Glutamatergic neuron (in vitro differentiated cells): ENCODE measurements around the gene PLEKHN1. TPM values are rescaled to one million over a fixed set of nuclear protein-coding genes. Genes with fewer than 3 reads are reported as not detected.

Source experiments
- DNase-seq: peaks from one replicate; pipeline ENCODE4 v3.0.0; 2022
- H3K27ac Mint-ChIP-seq: one replicate; pipeline ENCODE4 v1.8.0; 2020; ENCODE audit warnings: mild to moderate bottlenecking, mixed read lengths, inconsistent platforms; ENCODE audit not compliant: unreplicated experiment
- H3K27me3 Mint-ChIP-seq: one replicate; pipeline ENCODE4 v1.8.0; 2020; ENCODE audit warnings: mild to moderate bottlenecking, moderate library complexity, mixed read lengths, inconsistent platforms; ENCODE audit not compliant: unreplicated experiment
- H3K36me3 Mint-ChIP-seq: one replicate; pipeline ENCODE4 v1.8.0; 2020; ENCODE audit warnings: mild to moderate bottlenecking, mixed read lengths, inconsistent platforms; ENCODE audit not compliant: unreplicated experiment
- H3K4me1 Mint-ChIP-seq: one replicate; pipeline ENCODE4 v1.8.0; 2020; ENCODE audit warnings: mild to moderate bottlenecking, low read depth, mixed read lengths, inconsistent platforms; ENCODE audit not compliant: unreplicated experiment
- H3K4me3 Mint-ChIP-seq: one replicate; pipeline ENCODE4 v1.8.0; 2020; ENCODE audit warnings: mild to moderate bottlenecking, mixed read lengths, inconsistent platforms; ENCODE audit not compliant: unreplicated experiment
- H3K9me3 Mint-ChIP-seq: one replicate; pipeline ENCODE4 v1.8.0; 2020; ENCODE audit warnings: mild to moderate bottlenecking, moderate library complexity, mixed read lengths, inconsistent platforms; ENCODE audit not compliant: unreplicated experiment
- CTCF ChIP-seq: fragments of 200-600 bp; sonication (generic); IDR thresholded peaks from one replicate; pipeline ENCODE4 v1.5.0; 2021; ENCODE audit not compliant: partially characterized antibody, unreplicated experiment
- total RNA-seq: library from RNA; stranded (reverse); fragmentation: NEBNext Ultra II Directional; extraction: Animal tissue kit (Norgen Biotek cat#: 25700); gene quantifications from one replicate; pipeline ENCODE4 v1.2.1, GENCODE V29; 2021; ENCODE audit not compliant: unreplicated experiment

The PLEKHN1 gene
- total RNA-seq, 1 donor from 2014 or later = 0.29 TPM

DNA sequence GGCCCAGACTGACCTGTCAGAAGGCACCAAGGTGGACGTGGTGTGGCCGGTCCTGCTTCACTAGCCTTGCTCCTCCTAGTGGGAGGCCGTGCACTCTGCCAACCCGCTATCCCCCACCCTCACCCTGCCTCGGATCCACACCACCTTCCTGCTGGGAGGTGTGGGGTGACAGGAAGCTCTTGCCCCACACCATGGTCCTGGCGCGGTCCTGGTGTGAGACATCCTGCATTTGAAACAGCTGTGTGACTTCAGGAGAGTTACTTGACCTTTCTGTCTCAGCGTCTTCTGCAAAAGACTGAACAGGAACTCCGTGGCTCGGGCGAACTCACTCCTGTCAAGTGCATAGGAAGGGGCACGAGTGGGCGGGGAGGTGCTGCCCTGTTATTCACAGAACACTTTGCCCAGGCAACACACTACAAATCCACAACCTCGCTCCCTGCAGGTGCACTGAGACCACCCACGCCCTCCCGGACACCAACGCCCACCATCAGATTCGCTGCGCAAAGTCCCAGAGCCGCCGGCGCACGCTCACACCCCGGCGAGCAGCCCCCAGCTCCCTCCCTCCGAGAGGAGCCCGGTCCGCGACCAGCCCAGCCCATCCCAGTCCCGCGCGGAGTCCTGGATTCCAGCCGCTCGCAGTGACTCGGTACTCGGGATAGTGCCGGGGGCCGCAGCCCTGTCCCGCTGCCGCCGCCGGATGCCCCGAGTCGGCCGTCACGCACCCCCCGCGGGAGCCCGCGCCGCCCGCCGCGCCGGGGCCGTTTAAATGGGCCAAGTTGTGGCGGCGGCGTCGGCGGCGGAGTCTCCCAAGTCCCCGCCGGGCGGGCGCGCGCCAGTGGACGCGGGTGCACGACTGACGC is 42.9 kb upstream of the PLEKHN1 start, which contains the start of gene SAMD11:
Gene SAMD11, plus strand, starts transcription at position 793 of the 860 bp plus-strand sequence. CDS start 509 bp downstream, outside the sequence.
- H3K27ac Mint-ChIP-seq = peak within 1 kb of the TSS; percentile 55
- peaks cover 17% of the 10 kb centered on the region for H3K4me1 Mint-ChIP-seq
- peaks cover 24% of the 10 kb centered on the region for H3K27me3 Mint-ChIP-seq

DNA sequence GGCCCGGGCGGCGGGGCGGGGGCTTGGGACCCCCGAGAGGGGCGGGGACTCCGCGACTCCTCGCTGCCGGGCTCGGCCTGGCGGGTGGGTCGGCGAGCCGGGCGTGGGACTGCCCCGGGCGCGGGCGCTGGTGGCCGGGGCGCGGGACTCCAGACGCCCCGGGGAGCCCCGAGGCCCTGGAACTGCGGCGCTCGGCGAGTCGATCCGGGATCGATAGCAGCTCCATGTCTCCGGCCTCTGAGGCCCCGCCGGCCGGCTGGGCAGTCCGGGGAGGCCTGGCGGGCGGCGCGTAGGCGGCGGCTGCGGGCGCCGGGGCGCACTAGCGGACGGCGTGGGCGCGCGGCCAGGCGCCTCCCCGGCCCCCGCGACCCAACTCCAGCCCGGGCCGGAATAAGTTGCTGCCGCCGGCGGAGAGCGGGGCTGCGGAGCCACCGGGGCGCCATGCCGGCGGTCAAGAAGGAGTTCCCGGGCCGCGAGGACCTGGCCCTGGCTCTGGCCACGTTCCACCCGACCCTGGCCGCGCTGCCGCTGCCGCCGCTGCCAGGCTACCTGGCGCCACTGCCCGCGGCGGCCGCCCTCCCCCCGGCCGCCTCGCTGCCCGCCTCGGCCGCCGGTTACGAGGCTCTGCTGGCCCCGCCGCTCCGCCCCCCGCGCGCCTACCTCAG is 42.2 kb upstream of the PLEKHN1 start:
- Mint-ChIP-seq H3K27ac (no peak overlapping the region), H3K36me3 (peaks cover 3% of the 10 kb centered on the region), H3K9me3 (peaks cover 13% of the 10 kb centered on the region), H3K4me3 (no peak overlapping the region), H3K27me3 (peaks cover 21% of the 10 kb centered on the region), H3K4me1 (peaks cover 20% of the 10 kb centered on the region)
- DNase-seq = no peak
- no peak for TF ChIP-seq CTCF

More for the DNA sequence above, 42.9 kb upstream of the PLEKHN1 start, which contains the start of gene SAMD11:
- Mint-ChIP-seq H3K4me3 (peak within 1 kb of the TSS; percentile 86), H3K9me3 (peaks cover 13% of the 10 kb centered on the region), H3K36me3 (peaks cover 3% of the 10 kb centered on the region)
- no peak for TF ChIP-seq CTCF
- peak; percentile 91 for DNase-seq

GRCh38 chr1:924656-925560 is 41.4 kb upstream of the PLEKHN1 start:
- Mint-ChIP-seq H3K27ac (no peak overlapping the region), H3K27me3 (peaks cover 21% of the 10 kb centered on the region), H3K36me3 (peaks cover 3% of the 10 kb centered on the region), H3K9me3 (peaks cover 13% of the 10 kb centered on the region), H3K4me1 (peaks cover 24% of the 10 kb centered on the region), H3K4me3 (peak overlapping the region; percentile 59)
- peak; percentile 71 for DNase-seq
- TF ChIP-seq CTCF = no peak

- H3K4me1 Mint-ChIP-seq = peaks cover 18% of the 10 kb centered on the region
- peak overlapping the region; percentile 82 for H3K4me3 Mint-ChIP-seq
- peak; percentile 67 for DNase-seq
- no peak for TF ChIP-seq CTCF
- peaks cover 3% of the 10 kb centered on the region for H3K36me3 Mint-ChIP-seq
- peaks cover 18% of the 10 kb centered on the region for H3K27me3 Mint-ChIP-seq
- H3K9me3 Mint-ChIP-seq = peaks cover 9% of the 10 kb centered on the region
- H3K27ac Mint-ChIP-seq = no peak overlapping the region
Observed at GRCh38 chr1:925561-926421, 40.5 kb upstream of the PLEKHN1 start.
